Adrenal gland (tissue), 5 donors: ENCODE measurements around the gene ZNF282.
A peak's percentile ranks its signal among the peaks of the same experiment; 100 is the strongest.

Experiments
- CTCF ChIP-seq, 6 experiments: fragments of 450-650 bp in 4 of 6; fragments of 200-600 bp in 2 of 6; sonication (generic) in 1 of 6; IDR thresholded peaks; 1 replicate in 5 of 6; 2 replicates in 1 of 6; pipeline versions ENCODE4 v1.5.1 to v1.8.0; 2016 to 2021; ENCODE audit warnings: antibody characterized with exemption in 6 of 6, mild to moderate bottlenecking in 2 of 6, moderate library complexity in 1 of 6
- POLR2A ChIP-seq, 2 donors: fragments of 450-650 bp; IDR thresholded peaks; one replicate each; pipeline ENCODE4 v1.6.1; 2017; ENCODE audit warnings: antibody characterized with exemption in 2 of 2, mild to moderate bottlenecking in 2 of 2, moderate library complexity in 1 of 2
- donor health status: DM: no; HTN: no; CAD: no.

- peak; percentile 12 to 91 (median 66) for TF ChIP-seq CTCF (IDR thresholded peaks at IDR 0.05)
- TF ChIP-seq POLR2A (IDR thresholded peaks at IDR 0.05): peak; percentile 71 to 84
These were observed 48.1 kb upstream of the ZNF282 start, which contains the start of gene ZNF398 for GRCh38 chr7:149147072-149147751.
